ENCODE results near the gene INTS7.

Gene INTS7

DNA sequence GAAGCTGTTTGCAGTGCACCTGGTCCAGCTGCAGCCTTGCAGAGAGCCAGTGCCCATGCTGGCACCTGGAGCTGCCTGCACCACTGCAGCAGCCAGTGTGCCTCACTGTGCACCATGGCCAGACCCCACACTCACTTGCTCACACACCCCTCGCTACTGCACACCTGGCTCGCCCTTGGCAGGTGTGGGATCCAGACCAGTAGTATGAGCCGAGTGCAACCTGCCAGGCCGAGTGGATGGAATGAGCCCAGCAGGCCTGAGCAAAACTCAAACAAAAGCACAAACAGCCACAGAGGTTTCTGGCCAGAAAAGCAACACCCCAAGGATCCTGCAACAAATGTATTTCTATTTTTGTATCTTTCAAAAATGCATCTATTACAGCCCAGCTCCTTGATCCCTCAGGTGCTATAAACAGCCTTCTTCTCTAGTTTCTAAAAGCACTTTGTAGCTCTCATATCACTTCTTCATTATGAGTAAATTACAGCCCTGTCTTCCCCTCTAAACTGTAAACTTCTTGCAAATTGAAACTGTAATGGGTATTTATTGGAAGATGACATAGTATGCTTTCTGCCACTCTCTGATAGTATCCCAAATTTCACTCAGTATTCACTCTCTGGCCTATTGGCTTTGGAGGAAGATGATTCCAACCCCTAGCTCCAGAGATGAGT, 132.6 kb downstream of the INTS7 start:
- no peak for DNase-seq

GRCh38 chr1:211901945-211902344, 133.4 kb downstream of the INTS7 start:
- DNase-seq: no peak

DNA sequence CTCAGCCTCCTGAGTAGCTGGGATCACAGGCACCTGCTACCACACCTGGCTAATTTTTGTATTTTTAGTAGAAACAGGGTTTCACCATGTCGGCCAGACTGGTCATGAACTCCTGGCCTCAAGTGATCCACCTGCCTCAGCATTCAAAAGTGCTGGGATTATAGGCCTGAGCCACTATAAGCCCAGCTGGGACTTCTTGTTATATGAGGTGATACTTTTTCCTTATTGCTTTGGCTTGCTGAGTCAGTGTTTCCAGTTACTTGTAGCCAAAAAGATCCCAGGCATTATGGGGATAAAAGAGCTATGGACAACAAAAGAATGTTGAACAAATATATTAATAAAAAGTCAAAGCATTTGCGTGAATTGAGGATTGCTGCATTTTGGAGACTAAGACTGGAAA, 134.9 kb downstream of the INTS7 start:
- DNase-seq: no peak

GRCh38 chr1:211896958-211897357, 138.4 kb downstream of the INTS7 start:
- peak; percentile 61 for DNase-seq

DNA sequence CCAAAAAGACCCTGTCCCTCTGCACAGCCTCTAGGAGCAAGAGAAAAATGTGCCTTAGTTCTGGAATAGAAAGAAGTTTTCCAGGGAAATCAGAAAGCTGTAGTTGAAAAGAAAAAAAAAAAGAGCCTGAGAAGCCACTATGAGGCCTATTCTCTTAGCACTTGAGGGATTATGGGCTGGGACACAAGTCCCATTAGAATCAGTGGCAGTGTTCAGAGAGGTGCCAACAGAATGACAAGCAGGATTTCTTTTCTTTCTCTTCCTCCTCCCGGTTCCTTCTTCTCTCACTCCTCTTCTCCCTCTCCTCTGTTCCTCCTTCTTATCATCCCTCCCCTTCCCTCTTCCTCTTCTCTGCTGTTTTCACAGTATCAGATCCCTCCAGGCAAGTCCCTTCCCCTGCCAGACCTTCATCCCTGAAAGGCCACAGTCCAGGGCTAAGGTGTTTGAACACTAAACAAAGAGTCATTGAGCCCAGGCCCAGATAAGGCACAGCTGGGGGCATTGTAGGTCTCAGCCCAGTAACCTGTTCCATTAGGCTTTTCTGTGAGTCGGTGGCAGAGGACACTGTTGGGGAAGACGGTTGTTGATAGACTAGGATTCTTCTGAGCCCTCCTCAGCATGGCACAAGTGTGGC, 140.1 kb downstream of the INTS7 start:
- DNase-seq: peak; percentile 90

GRCh38 chr1:211894312-211894711, 141.0 kb downstream of the INTS7 start:
- no peak for DNase-seq

DNA sequence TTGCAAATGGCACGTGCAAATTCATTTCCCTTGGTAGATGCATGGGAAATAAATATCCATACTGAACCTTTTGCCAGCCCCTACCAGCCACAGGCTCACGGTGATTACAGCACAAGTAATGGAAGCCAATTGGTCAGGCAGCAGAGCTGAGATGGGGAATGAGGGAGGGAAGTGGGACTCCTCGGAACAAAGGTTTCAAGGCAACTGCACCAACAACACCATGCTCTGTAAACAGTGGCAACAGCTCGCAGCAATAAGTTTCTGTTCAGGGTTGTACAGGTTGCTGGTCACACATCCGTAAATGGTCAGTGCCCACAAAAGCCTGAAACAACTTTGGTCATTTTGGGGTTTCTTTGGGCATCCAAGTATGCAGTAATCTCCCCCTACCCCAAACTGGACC, 142.1 kb downstream of the INTS7 start:
- DNase-seq: no peak

- DNase-seq: peak; percentile 10
These were observed 142.8 kb downstream of the INTS7 start for GRCh38 chr1:211892577-211892976.

GRCh38 chr1:211891708-211892107, 143.6 kb downstream of the INTS7 start:
- no peak for DNase-seq

All from NCI-H146 (cell line).